ENCODE measurements around the gene EGFLAM. TPM values are rescaled to one million over a fixed set of nuclear protein-coding genes. Genes with fewer than 3 reads are reported as not detected.

Gene EGFLAM
- total RNA-seq, 1 experiment from 2014 or later = 0.33 TPM

DNA sequence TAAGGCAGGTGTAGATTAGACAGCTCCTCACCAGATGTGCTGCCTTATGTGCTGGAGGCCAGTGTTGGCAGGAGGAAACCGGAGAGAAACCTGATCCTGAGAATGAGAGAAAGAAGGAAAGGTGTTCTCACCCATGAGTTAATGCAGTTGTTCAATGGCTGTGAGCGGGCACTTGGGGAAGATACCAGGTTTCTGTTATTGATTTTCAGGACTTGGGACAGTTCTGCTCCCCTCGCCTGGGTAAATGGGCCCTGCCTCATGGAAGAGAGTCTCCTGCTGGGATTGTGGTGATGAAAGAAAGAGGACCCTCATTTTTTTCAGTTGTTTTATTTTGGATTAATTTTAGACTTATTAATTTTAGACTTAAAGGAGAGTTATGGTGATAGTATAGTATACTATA lies 59.5 kb downstream of the EGFLAM start:
- H3K27me3 Mint-ChIP-seq (ENCODE audit: low read depth) = no peaks in the 10 kb centered on the region
- Histone ChIP-seq H3K14ac (ENCODE audit: insufficient read depth, low read length) (no peak overlapping the region), H3K23ac (ENCODE audit: insufficient read length, low read depth, low read length) (no peak overlapping the region), H3K23me2 (ENCODE audit: insufficient read length, low read depth, low read length, poor library complexity, severe bottlenecking) (no peaks in the 10 kb centered on the region), H3K18ac (ENCODE audit: insufficient read length, low read depth, low read length) (no peak overlapping the region), H4K8ac (replicated peaks; ENCODE audit: insufficient read length, low read depth, low read length) (no peak overlapping the region), H2BK12ac (ENCODE audit: insufficient read length, low read depth, low read length) (no peak overlapping the region), H4K91ac (ENCODE audit: insufficient read length, low read depth, low read length) (no peak overlapping the region), H3T11ph (ENCODE audit: low read length) (no peak overlapping the region), H3K9ac (ENCODE audit: extremely low read depth, insufficient read length, low read length) (no peak overlapping the region), H2AK5ac (ENCODE audit: insufficient read length, low read length) (no peak overlapping the region), H2BK20ac (ENCODE audit: low read depth, low read length, poor library complexity, severe bottlenecking) (no peak overlapping the region), H3K79me1 (ENCODE audit: insufficient read depth, low read depth, low read length, poor library complexity, severe bottlenecking) (no peaks in the 10 kb centered on the region), H4K5ac (ENCODE audit: insufficient read length, low read depth, low read length) (no peak overlapping the region), H3K27ac (ENCODE audit: insufficient read length, low read depth, low read length) (no peak overlapping the region), H3K4ac (ENCODE audit: low read depth, low read length) (no peak overlapping the region), H4K20me1 (ENCODE audit: control insufficient read depth, insufficient read depth, insufficient read length) (no peaks in the 10 kb centered on the region), H2BK120ac (ENCODE audit: low read depth, low read length, poor library complexity, severe bottlenecking) (no peak overlapping the region), H3K27me3 (ENCODE audit: insufficient read depth, low read length) (no peaks in the 10 kb centered on the region), H3K4me2 (ENCODE audit: insufficient read depth, insufficient read length, low read length) (no peak overlapping the region), H2AFZ (ENCODE audit: low read length) (no peak overlapping the region), H3K56ac (ENCODE audit: insufficient read length, low read depth, low read length) (no peak overlapping the region), H2BK5ac (ENCODE audit: insufficient read length, low read length) (no peak overlapping the region), H3K4me1 (ENCODE audit: insufficient read depth, low read length) (no peaks in the 10 kb centered on the region), H3K9me3 (ENCODE audit: control insufficient read depth, low read depth, low read length) (no peaks in the 10 kb centered on the region), H2BK15ac (ENCODE audit: low read depth, low read length) (no peak overlapping the region), H3K79me2 (ENCODE audit: insufficient read depth, low read length) (no peaks in the 10 kb centered on the region)
- H3K4me1 Mint-ChIP-seq = no peaks in the 10 kb centered on the region
- WGBS (ENCODE audit: extremely low coverage, insufficient read length, low lambda C conversion rate) = no CpG with 5 or more reads among the region's 3 CpGs
- no peak overlapping the region for H3K27ac Mint-ChIP-seq
- H3K36me3 Mint-ChIP-seq (ENCODE audit: insufficient read depth in 1 of 3, low read depth in 3 of 3) = peaks cover 0 to 3% (median 3%) of the 10 kb centered on the region in 3 experiments; a peak in 3 of 7 replicates
- TF ChIP-seq, protein P1, sequence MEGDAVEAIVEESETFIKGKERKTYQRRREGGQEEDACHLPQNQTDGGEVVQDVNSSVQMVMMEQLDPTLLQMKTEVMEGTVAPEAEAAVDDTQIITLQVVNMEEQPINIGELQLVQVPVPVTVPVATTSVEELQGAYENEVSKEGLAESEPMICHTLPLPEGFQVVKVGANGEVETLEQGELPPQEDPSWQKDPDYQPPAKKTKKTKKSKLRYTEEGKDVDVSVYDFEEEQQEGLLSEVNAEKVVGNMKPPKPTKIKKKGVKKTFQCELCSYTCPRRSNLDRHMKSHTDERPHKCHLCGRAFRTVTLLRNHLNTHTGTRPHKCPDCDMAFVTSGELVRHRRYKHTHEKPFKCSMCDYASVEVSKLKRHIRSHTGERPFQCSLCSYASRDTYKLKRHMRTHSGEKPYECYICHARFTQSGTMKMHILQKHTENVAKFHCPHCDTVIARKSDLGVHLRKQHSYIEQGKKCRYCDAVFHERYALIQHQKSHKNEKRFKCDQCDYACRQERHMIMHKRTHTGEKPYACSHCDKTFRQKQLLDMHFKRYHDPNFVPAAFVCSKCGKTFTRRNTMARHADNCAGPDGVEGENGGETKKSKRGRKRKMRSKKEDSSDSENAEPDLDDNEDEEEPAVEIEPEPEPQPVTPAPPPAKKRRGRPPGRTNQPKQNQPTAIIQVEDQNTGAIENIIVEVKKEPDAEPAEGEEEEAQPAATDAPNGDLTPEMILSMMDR (conservative IDR thresholded peaks at IDR 0.05) = no peak
- H3K9me3 Mint-ChIP-seq = peaks cover 10 to 13% of the 10 kb centered on the region in 2 experiments; a peak in 4 of 5 replicates
- DNase-seq = no peak
- no peak overlapping the region for H3K4me3 Mint-ChIP-seq
